Inflammatory macrophage treated with lipopolysaccharide for 1 hour (primary cell): ENCODE data around the gene SLC25A21.
"Not testable (repeated sequence)": the region's sequence is repeated elsewhere in the genome, so short reads cannot be mapped to it uniquely, and the experiment has no call there.

Source experiments
- DNase-seq, 2 donors: peaks; one replicate each; pipeline ENCODE4 v3.0.0-alpha.2; 2020 to 2022

The SLC25A21 gene

GRCh38 chr14:37036669-37037341 lies 135.6 kb downstream of the SLC25A21 start:
- DNase-seq, result no peak

- DNase-seq, result no peak
Measured at GRCh38 chr14:37035401-37035800, 137.0 kb downstream of the SLC25A21 start.

GRCh38 chr14:37034410-37035285 lies 137.8 kb downstream of the SLC25A21 start:
- DNase-seq, result no peak

GRCh38 chr14:37032863-37033262 lies 139.5 kb downstream of the SLC25A21 start:
- no peak for DNase-seq

GRCh38 chr14:37027188-37027824 lies 145.1 kb downstream of the SLC25A21 start:
- no peak for DNase-seq

GRCh38 chr14:37023875-37024565 lies 148.4 kb downstream of the SLC25A21 start:
- no peak for DNase-seq

- DNase-seq, result no peak
Measured at GRCh38 chr14:37021390-37021789, 151.0 kb downstream of the SLC25A21 start.

GRCh38 chr14:37019488-37019887 lies 152.9 kb downstream of the SLC25A21 start:
- no peak for DNase-seq

- DNase-seq, result no peak
Measured at GRCh38 chr14:37018571-37019240, 153.7 kb downstream of the SLC25A21 start.

- DNase-seq, result no peak
Measured at GRCh38 chr14:37013078-37013477, 159.3 kb downstream of the SLC25A21 start.

- DNase-seq, result no peak
Measured at GRCh38 chr14:36998686-36999085, 173.7 kb downstream of the SLC25A21 start.

- no peak for DNase-seq
Measured at GRCh38 chr14:36997843-36998242, 174.6 kb downstream of the SLC25A21 start.

GRCh38 chr14:36996857-36997590 lies 175.4 kb downstream of the SLC25A21 start:
- DNase-seq, result no peak

GRCh38 chr14:36996133-36996856 lies 176.1 kb downstream of the SLC25A21 start:
- DNase-seq, result no peak

- no peak for DNase-seq
Measured at GRCh38 chr14:36989806-36990205, 182.6 kb downstream of the SLC25A21 start.

- no peak for DNase-seq
Measured at GRCh38 chr14:36988989-36989388, 183.4 kb downstream of the SLC25A21 start.

GRCh38 chr14:36988568-36988967 lies 183.8 kb downstream of the SLC25A21 start:
- no peak for DNase-seq

GRCh38 chr14:36986407-36986806 lies 186.0 kb downstream of the SLC25A21 start:
- DNase-seq, result no peak

GRCh38 chr14:36981832-36982529 lies 190.4 kb downstream of the SLC25A21 start:
- no peak for DNase-seq

GRCh38 chr14:36980413-36980812 lies 192.0 kb downstream of the SLC25A21 start:
- not testable (repeated sequence) for DNase-seq
